H1 (cell line): ENCODE measurements around the gene ATG16L1.

Experiments used
- CHD2 ChIP-seq: IDR thresholded peaks from 2 replicates; pipeline ENCODE4 v1.6.1; 2012; ENCODE audit warnings: low read length, improper control_type of control experiment
- CTCF ChIP-seq, 3 experiments: IDR thresholded peaks; 1 replicate in 2 of 3; 2 replicates in 1 of 3; pipeline versions ENCODE4 v1.5.1 to v1.6.1; 2011; ENCODE audit warnings: low read length in 3 of 3, mild to moderate bottlenecking in 3 of 3, inconsistent platforms in 2 of 3, low read depth in 1 of 3, moderate library complexity in 1 of 3; ENCODE audit not compliant: insufficient read depth in 1 of 3; ENCODE audit errors: control extremely low read depth in 1 of 3
- FOSL1 ChIP-seq: IDR thresholded peaks from 2 replicates; pipeline ENCODE4 v1.6.1; 2011; ENCODE audit warnings: mild to moderate bottlenecking, low read depth, low read length, moderate library complexity; ENCODE audit not compliant: insufficient read depth
- YY1 ChIP-seq: IDR thresholded peaks from 2 replicates; pipeline ENCODE4 v1.6.1; 2011; ENCODE audit warnings: low read depth, mild to moderate bottlenecking, low read length

DNA sequence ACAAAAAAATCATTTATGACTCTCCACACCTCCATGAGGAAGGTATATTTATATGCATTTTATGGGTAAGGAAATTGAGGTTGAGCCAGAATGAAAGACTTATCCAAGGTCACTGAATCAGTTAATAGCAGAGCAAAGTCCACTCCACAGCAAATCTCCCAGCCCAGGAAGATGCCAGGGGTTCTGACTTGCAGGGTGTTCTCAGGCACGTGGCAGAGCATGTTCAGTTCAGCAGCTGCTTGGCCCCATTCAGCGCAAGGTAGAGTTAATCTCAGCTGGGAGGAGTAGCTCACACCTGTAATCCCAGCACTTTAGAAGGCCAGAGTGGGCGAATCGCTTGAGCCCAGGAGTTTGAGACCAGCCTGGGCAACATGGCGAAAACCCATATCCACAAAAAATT, 85.1 kb downstream of the ATG16L1 start:
- TF ChIP-seq YY1, result no peak
- TF ChIP-seq CTCF (IDR thresholded peaks at IDR 0.05; ENCODE audit: control extremely low read depth in 1 of 3, insufficient read depth in 1 of 3, low read depth in 1 of 3, low read length in 3 of 3), result no peak
- TF ChIP-seq CHD2, result no peak
- TF ChIP-seq FOSL1, result no peak
